ENCODE data around the gene SLC35F3.
A peak's percentile ranks its signal among the peaks of the same experiment; 100 is the strongest.

The SLC35F3 gene

GRCh38 chr1:234311414-234311813 is 406.9 kb downstream of the SLC35F3 start:
- no peak for TF ChIP-seq CTCF (IDR thresholded peaks at IDR 0.05; ENCODE audit: low read depth, low read length, missing control alignments)
- no peak for DNase-seq (ENCODE audit: extremely low read depth, low read depth)
- no peak overlapping the region for H3K4me3 ChIP-seq (replicated peaks; ENCODE audit: low read depth, low read length)

GRCh38 chr1:234313171-234313570 is 408.7 kb downstream of the SLC35F3 start:
- no peak for TF ChIP-seq CTCF (IDR thresholded peaks at IDR 0.05; ENCODE audit: low read depth, low read length, missing control alignments)
- no peak overlapping the region for H3K4me3 ChIP-seq (replicated peaks; ENCODE audit: low read depth, low read length)
- no peak for DNase-seq (ENCODE audit: extremely low read depth, low read depth)

DNA sequence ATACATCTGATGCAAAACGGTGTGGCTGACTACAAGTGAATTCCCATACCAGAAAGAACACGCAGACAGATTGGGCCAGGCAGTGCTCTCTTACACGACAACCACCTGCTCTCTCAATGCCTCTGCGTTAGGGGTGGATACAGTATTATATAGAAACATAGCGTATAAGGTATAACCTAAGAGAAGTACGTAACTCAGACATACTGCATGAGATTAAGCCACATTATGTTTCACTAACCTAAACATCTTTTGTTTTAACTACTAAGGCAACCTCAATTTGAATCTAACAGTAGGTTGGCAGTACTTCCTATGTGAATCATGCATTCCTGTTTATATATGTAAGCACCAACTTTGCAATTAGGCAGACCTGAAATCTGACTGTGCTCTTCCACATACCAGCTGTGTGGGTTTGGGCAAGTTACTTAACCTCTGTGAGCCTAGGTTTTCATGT is 410.6 kb downstream of the SLC35F3 start:
- TF ChIP-seq CTCF (IDR thresholded peaks at IDR 0.05; ENCODE audit: low read depth, low read length, missing control alignments) = no peak
- peak; percentile 43 for DNase-seq (ENCODE audit: extremely low read depth, low read depth)
- H3K4me3 ChIP-seq (replicated peaks; ENCODE audit: low read depth, low read length) = no peak overlapping the region

GRCh38 chr1:234315588-234315987 is 411.1 kb downstream of the SLC35F3 start:
- no peak for TF ChIP-seq CTCF (IDR thresholded peaks at IDR 0.05; ENCODE audit: low read depth, low read length, missing control alignments)
- no peak overlapping the region for H3K4me3 ChIP-seq (replicated peaks; ENCODE audit: low read depth, low read length)
- DNase-seq (ENCODE audit: extremely low read depth, low read depth) = no peak

DNA sequence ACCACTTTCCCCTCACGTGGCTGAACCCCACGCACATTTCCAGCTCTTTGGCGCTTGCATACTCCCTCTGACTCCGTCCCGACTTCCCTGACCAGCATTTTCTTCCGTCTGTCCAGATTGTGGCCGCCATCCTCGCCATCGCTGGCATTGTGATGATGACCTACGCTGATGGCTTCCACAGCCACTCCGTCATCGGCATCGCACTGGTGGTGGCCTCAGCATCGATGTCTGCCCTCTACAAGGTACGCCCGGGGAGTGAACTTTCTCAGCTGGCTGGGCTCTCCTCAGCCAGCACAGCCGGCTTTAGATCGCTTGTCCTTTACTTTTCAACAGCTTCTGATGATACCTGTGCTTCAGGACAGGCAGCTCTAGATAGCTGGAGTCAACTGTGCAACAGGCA is 412.0 kb downstream of the SLC35F3 start:
- DNase-seq (ENCODE audit: extremely low read depth, low read depth) = no peak
- no peak overlapping the region for H3K4me3 ChIP-seq (replicated peaks; ENCODE audit: low read depth, low read length)
- TF ChIP-seq CTCF (IDR thresholded peaks at IDR 0.05; ENCODE audit: low read depth, low read length, missing control alignments) = no peak

DNA sequence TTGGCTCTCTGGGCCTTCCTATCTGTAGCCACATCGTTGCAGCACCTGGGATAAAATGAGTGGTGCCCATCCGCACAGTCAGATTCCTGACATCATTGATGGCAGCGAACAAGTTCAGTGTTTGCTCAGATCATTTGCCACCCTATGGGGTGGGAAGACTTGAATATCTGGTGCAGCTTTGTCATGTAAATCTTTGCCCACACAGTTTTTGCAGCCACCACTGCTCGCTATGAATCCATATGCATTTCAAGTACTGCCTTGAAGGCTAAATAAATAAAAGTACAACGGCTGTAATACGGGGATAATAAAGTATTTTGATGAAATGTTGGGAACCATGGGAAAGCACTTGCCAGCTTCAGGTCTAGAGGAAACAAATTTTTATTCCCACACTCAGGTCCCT is 412.5 kb downstream of the SLC35F3 start:
- H3K4me3 ChIP-seq (replicated peaks; ENCODE audit: low read depth, low read length) = no peak overlapping the region
- no peak for TF ChIP-seq CTCF (IDR thresholded peaks at IDR 0.05; ENCODE audit: low read depth, low read length, missing control alignments)
- no peak for DNase-seq (ENCODE audit: extremely low read depth, low read depth)

DNA sequence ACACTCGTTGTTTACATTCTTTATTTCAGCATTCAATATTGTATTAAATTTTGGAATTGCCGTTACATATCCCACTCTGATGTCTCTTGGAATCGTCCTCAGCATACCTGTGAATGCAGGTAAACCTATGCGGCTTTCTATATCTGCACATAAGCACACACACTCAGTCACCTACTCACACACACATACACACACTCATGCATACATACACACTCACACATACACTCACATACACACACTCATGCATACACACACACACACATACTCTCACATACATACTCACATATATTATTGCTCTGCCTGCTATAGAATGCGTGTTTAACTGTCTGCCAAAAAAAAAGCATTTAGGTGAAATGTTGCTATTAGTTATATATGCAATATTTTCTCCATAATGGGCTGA is 415.6 kb downstream of the SLC35F3 start:
- no peak for TF ChIP-seq CTCF (IDR thresholded peaks at IDR 0.05; ENCODE audit: low read depth, low read length, missing control alignments)
- no peak for DNase-seq (ENCODE audit: extremely low read depth, low read depth)
- no peak overlapping the region for H3K4me3 ChIP-seq (replicated peaks; ENCODE audit: low read depth, low read length)

All from HFF-Myc (cell line).